OCI-LY7 (cell line): ENCODE measurements around the gene ERCC1.

Experiments used
- EZH2phosphoT487 ChIP-seq: fragments of 200-600 bp; sonication (generic); IDR thresholded peaks from 2 replicates; pipeline ENCODE4 v1.6.1; 2018; ENCODE audit warnings: low read depth, borderline replicate concordance, mild to moderate bottlenecking, mixed run types, antibody characterized with exemption, low read length, moderate library complexity, mixed read lengths
- TF ChIP-seq, protein P1 (sequence below): fragments of 200-600 bp; sonication (generic); conservative IDR thresholded peaks from 2 replicates; pipeline ENCODE4 v1.5.1; 2014; ENCODE audit warnings: mild to moderate bottlenecking, antibody characterized with exemption, low read length, moderate library complexity, mixed read lengths

DNA sequence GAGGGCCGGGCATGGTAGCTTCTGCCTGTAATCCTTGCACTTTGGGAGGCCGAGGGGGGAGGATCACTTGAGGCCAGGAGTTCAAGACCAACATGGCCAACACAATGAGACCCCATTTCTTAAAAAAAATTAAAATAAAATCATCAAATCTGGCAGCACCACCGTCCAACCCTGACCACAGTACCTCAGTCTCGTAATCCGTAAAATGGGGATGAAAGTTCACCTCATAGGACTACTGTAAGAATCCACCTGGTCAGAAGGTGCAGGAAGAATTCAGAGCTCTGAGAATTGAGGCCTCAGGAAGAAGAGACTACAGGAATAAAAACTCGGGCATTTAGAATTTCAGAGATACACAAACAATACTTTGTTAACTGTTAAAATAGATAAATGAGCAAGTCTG lies 21.9 kb downstream of the ERCC1 start:
- TF ChIP-seq, protein P1, sequence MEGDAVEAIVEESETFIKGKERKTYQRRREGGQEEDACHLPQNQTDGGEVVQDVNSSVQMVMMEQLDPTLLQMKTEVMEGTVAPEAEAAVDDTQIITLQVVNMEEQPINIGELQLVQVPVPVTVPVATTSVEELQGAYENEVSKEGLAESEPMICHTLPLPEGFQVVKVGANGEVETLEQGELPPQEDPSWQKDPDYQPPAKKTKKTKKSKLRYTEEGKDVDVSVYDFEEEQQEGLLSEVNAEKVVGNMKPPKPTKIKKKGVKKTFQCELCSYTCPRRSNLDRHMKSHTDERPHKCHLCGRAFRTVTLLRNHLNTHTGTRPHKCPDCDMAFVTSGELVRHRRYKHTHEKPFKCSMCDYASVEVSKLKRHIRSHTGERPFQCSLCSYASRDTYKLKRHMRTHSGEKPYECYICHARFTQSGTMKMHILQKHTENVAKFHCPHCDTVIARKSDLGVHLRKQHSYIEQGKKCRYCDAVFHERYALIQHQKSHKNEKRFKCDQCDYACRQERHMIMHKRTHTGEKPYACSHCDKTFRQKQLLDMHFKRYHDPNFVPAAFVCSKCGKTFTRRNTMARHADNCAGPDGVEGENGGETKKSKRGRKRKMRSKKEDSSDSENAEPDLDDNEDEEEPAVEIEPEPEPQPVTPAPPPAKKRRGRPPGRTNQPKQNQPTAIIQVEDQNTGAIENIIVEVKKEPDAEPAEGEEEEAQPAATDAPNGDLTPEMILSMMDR = no peak
- no peak for TF ChIP-seq EZH2phosphoT487
